ENCODE measurements around the gene PKNOX2.

PKNOX2 gene

GRCh38 chr11:125167292-125167953, 2.9 kb downstream of the PKNOX2 start:
- DNase-seq (ENCODE audit: extremely low read depth, low read depth) = no peak

GRCh38 chr11:125167954-125168835, 3.6 kb downstream of the PKNOX2 start:
- peak; percentile 75 for DNase-seq (ENCODE audit: extremely low read depth, low read depth)
- no peak for TF ChIP-seq CTCF (IDR thresholded peaks at IDR 0.05; ENCODE audit: low read depth, low read length)

More at GRCh38 chr11:125167292-125167953, 2.9 kb downstream of the PKNOX2 start:
- no peak for TF ChIP-seq CTCF (IDR thresholded peaks at IDR 0.05; ENCODE audit: low read depth, low read length)

GRCh38 chr11:125168918-125169456, 4.4 kb downstream of the PKNOX2 start:
- TF ChIP-seq CTCF (IDR thresholded peaks at IDR 0.05; ENCODE audit: low read depth, low read length) = no peak
- DNase-seq (ENCODE audit: extremely low read depth, low read depth) = no peak

GRCh38 chr11:125170001-125170509, 5.5 kb downstream of the PKNOX2 start:
- no peak for DNase-seq (ENCODE audit: extremely low read depth, low read depth)
- no peak for TF ChIP-seq CTCF (IDR thresholded peaks at IDR 0.05; ENCODE audit: low read depth, low read length)

- DNase-seq (ENCODE audit: extremely low read depth, low read depth) = no peak
- TF ChIP-seq CTCF (IDR thresholded peaks at IDR 0.05; ENCODE audit: low read depth, low read length) = no peak
These were observed 6.0 kb downstream of the PKNOX2 start for GRCh38 chr11:125170510-125171031.

- DNase-seq (ENCODE audit: extremely low read depth, low read depth) = no peak
- TF ChIP-seq CTCF (IDR thresholded peaks at IDR 0.05; ENCODE audit: low read depth, low read length) = no peak
These were observed 7.4 kb downstream of the PKNOX2 start for GRCh38 chr11:125171974-125172373.
